HG03442 (cell line): Measurements from ENCODE around the gene CNMD.
"Not testable (repeated sequence)": the region's sequence is repeated elsewhere in the genome, so short reads cannot be mapped to it uniquely, and the experiment has no call there.

Experiments used
- ATAC-seq: cut with Tn5 transposase; IDR thresholded peaks from one replicate; pipeline ENCODE4 v1.9.1; 2021; ENCODE audit warnings: mild to moderate bottlenecking, moderate library complexity; ENCODE audit not compliant: unreplicated experiment

Gene CNMD

GRCh38 chr13:52746141-52746540 is 6.5 kb upstream of the CNMD start:
- no peak for ATAC-seq

- ATAC-seq: no peak
Measured at GRCh38 chr13:52744842-52745375, 5.3 kb upstream of the CNMD start.

GRCh38 chr13:52743988-52744387 is 4.4 kb upstream of the CNMD start:
- ATAC-seq: no peak

- no peak for ATAC-seq
Measured at GRCh38 chr13:52743569-52743968, 3.9 kb upstream of the CNMD start.

GRCh38 chr13:52738719-52739467 is 727 bp downstream of the CNMD start:
- no peak for ATAC-seq

- ATAC-seq: no peak
Measured at GRCh38 chr13:52737965-52738364, 1.7 kb downstream of the CNMD start.

GRCh38 chr13:52737451-52737850 is 2.2 kb downstream of the CNMD start:
- no peak for ATAC-seq

GRCh38 chr13:52736891-52737290 is 2.7 kb downstream of the CNMD start:
- ATAC-seq: no peak

- ATAC-seq: no peak
Measured at GRCh38 chr13:52734075-52734623, 5.5 kb downstream of the CNMD start.

GRCh38 chr13:52726258-52726657 is 13.4 kb downstream of the CNMD start:
- no peak for ATAC-seq

- ATAC-seq: no peak
Measured at GRCh38 chr13:52725302-52725701, 14.3 kb downstream of the CNMD start.

GRCh38 chr13:52723181-52723580 is 16.4 kb downstream of the CNMD start:
- ATAC-seq: no peak

- ATAC-seq: not testable (repeated sequence)
Measured at GRCh38 chr13:52721356-52721755, 18.3 kb downstream of the CNMD start.

- ATAC-seq: not testable (repeated sequence)
Measured at GRCh38 chr13:52720904-52721303, 18.7 kb downstream of the CNMD start.

GRCh38 chr13:52713894-52714293 is 25.7 kb downstream of the CNMD start:
- ATAC-seq: no peak

GRCh38 chr13:52712385-52712784 is 27.2 kb downstream of the CNMD start:
- no peak for ATAC-seq

GRCh38 chr13:52711286-52711685 is 28.3 kb downstream of the CNMD start:
- ATAC-seq: no peak

- not testable (repeated sequence) for ATAC-seq
Measured at GRCh38 chr13:52708266-52708665, 31.4 kb downstream of the CNMD start.

GRCh38 chr13:52707375-52707774 is 32.2 kb downstream of the CNMD start:
- ATAC-seq: no peak

GRCh38 chr13:52706081-52706480 is 33.5 kb downstream of the CNMD start:
- no peak for ATAC-seq

GRCh38 chr13:52703482-52703881 is 36.1 kb downstream of the CNMD start:
- no peak for ATAC-seq

- no peak for ATAC-seq
Measured at GRCh38 chr13:52701728-52702465, 37.7 kb downstream of the CNMD start.
